ENCODE measurements around the gene PCYOX1L. TPM values are rescaled to one million over a fixed set of nuclear protein-coding genes. Genes with fewer than 3 reads are reported as not detected.

The PCYOX1L gene
- polyA plus RNA-seq, 1 donor from 2014 or later, result 21.1 TPM

- H3K27ac ChIP-seq (ENCODE audit: low read length), result no peak overlapping the region
- H2AFZ ChIP-seq (ENCODE audit: low read depth, low read length), result no peak overlapping the region
- no peak overlapping the region for H3K9ac ChIP-seq (ENCODE audit: low read length)
- H4K20me1 ChIP-seq (ENCODE audit: insufficient read depth), result no peaks in the 10 kb centered on the region
- TF ChIP-seq REST (IDR thresholded peaks at IDR 0.05; ENCODE audit: borderline replicate concordance), result no peak
- TF ChIP-seq POLR2AphosphoS5 (IDR thresholded peaks at IDR 0.05), result no peak
- no peak for TF ChIP-seq RAD21 (conservative IDR thresholded peaks at IDR 0.05)
- no peak for TF ChIP-seq EP300 (conservative IDR thresholded peaks at IDR 0.05; ENCODE audit: poor library complexity, severe bottlenecking)
- no peak for TF ChIP-seq TAF1 (IDR thresholded peaks at IDR 0.05; ENCODE audit: low read depth)
- no peak for TF ChIP-seq EZH2 (IDR thresholded peaks at IDR 0.05; ENCODE audit: borderline replicate concordance, insufficient read depth, low read length, poor library complexity, severe bottlenecking)
- no peak for TF ChIP-seq MXI1 (conservative IDR thresholded peaks at IDR 0.05; ENCODE audit: poor library complexity, severe bottlenecking)
- no peak for TF ChIP-seq SMC3 (conservative IDR thresholded peaks at IDR 0.05; ENCODE audit: poor library complexity)
- TF ChIP-seq CTCF (IDR thresholded peaks at IDR 0.05; ENCODE audit: poor library complexity, severe bottlenecking), result no peak
- H3K36me3 ChIP-seq (ENCODE audit: insufficient read depth, low read length), result no peaks in the 10 kb centered on the region
- H3K9me3 ChIP-seq (ENCODE audit: low read length), result no peaks in the 10 kb centered on the region
- no peaks in the 10 kb centered on the region for H3K79me2 ChIP-seq (replicated peaks; ENCODE audit: insufficient read depth, low read length)
- no peaks in the 10 kb centered on the region for H3K9me2 ChIP-seq (ENCODE audit: insufficient read depth, low read length)
- no peak overlapping the region for H3K4me3 ChIP-seq (ENCODE audit: low read length)
- H3K4me2 ChIP-seq (ENCODE audit: low read length), result no peak overlapping the region
- no peaks in the 10 kb centered on the region for H3F3A ChIP-seq (ENCODE audit: insufficient read depth, low read length, poor library complexity, severe bottlenecking)
- no peaks in the 10 kb centered on the region for H3K27me3 ChIP-seq (ENCODE audit: insufficient read depth, low read depth, low read length)
These were observed 38.7 kb upstream of the PCYOX1L start for GRCh38 chr5:149319174-149319573.

- H3K9ac ChIP-seq (ENCODE audit: low read length), result no peak overlapping the region
- no peak overlapping the region for H3K4me2 ChIP-seq (ENCODE audit: low read length)
- no peak overlapping the region for H3K27ac ChIP-seq (ENCODE audit: low read length)
These were observed 37.0 kb upstream of the PCYOX1L start for GRCh38 chr5:149320791-149321330.

More at GRCh38 chr5:149320791-149321330, 37.0 kb upstream of the PCYOX1L start:
- H3K36me3 ChIP-seq (ENCODE audit: insufficient read depth, low read length), result no peaks in the 10 kb centered on the region
- no peaks in the 10 kb centered on the region for H3K27me3 ChIP-seq (ENCODE audit: insufficient read depth, low read depth, low read length)
- no peaks in the 10 kb centered on the region for H3K9me3 ChIP-seq (ENCODE audit: low read length)
- TF ChIP-seq CTCF (IDR thresholded peaks at IDR 0.05; ENCODE audit: poor library complexity, severe bottlenecking) (no peak), MXI1 (conservative IDR thresholded peaks at IDR 0.05; ENCODE audit: poor library complexity, severe bottlenecking) (no peak), SMC3 (conservative IDR thresholded peaks at IDR 0.05; ENCODE audit: poor library complexity) (no peak), RAD21 (conservative IDR thresholded peaks at IDR 0.05) (no peak), TAF1 (IDR thresholded peaks at IDR 0.05; ENCODE audit: low read depth) (no peak), EP300 (conservative IDR thresholded peaks at IDR 0.05; ENCODE audit: poor library complexity, severe bottlenecking) (no peak), EZH2 (IDR thresholded peaks at IDR 0.05; ENCODE audit: borderline replicate concordance, insufficient read depth, low read length, poor library complexity, severe bottlenecking) (no peak), REST (IDR thresholded peaks at IDR 0.05; ENCODE audit: borderline replicate concordance) (no peak), POLR2AphosphoS5 (IDR thresholded peaks at IDR 0.05) (no peak)
- H4K20me1 ChIP-seq (ENCODE audit: insufficient read depth), result no peaks in the 10 kb centered on the region
- H3F3A ChIP-seq (ENCODE audit: insufficient read depth, low read length, poor library complexity, severe bottlenecking), result no peaks in the 10 kb centered on the region
- no peak overlapping the region for H2AFZ ChIP-seq (ENCODE audit: low read depth, low read length)
- no peaks in the 10 kb centered on the region for H3K9me2 ChIP-seq (ENCODE audit: insufficient read depth, low read length)
- H3K4me3 ChIP-seq (ENCODE audit: low read length), result no peak overlapping the region
- H3K79me2 ChIP-seq (replicated peaks; ENCODE audit: insufficient read depth, low read length), result no peaks in the 10 kb centered on the region

All from neural cell (in vitro differentiated cells).